IPS-NIHi11 (cell line): Measurements from ENCODE around the gene EEFSEC.
A peak's percentile ranks its signal among the peaks of the same experiment; 100 is the strongest.

Experiments used
- DNase-seq: peaks from one replicate; pipeline ENCODE4 v3.0.0; 2012; ENCODE audit warnings: mixed read lengths, low spot score

The EEFSEC gene

GRCh38 chr3:128395500-128396162 is 242.3 kb downstream of the EEFSEC start:
- DNase-seq: no peak

GRCh38 chr3:128397484-128397883 is 244.2 kb downstream of the EEFSEC start:
- DNase-seq: no peak

- peak; percentile 54 for DNase-seq
Measured at GRCh38 chr3:128398586-128398985, 245.3 kb downstream of the EEFSEC start.

- DNase-seq: no peak
Measured at GRCh38 chr3:128399221-128399915, 246.1 kb downstream of the EEFSEC start.

- peak; percentile 64 for DNase-seq
Measured at GRCh38 chr3:128400671-128401070, 247.4 kb downstream of the EEFSEC start.

GRCh38 chr3:128402319-128402718 is 249.0 kb downstream of the EEFSEC start:
- DNase-seq: no peak

GRCh38 chr3:128402998-128403397 is 249.7 kb downstream of the EEFSEC start:
- no peak for DNase-seq

- no peak for DNase-seq
Measured at GRCh38 chr3:128404276-128405068, 251.2 kb downstream of the EEFSEC start.

GRCh38 chr3:128405554-128406277 is 252.4 kb downstream of the EEFSEC start:
- no peak for DNase-seq

GRCh38 chr3:128407247-128407646 is 254.0 kb downstream of the EEFSEC start:
- no peak for DNase-seq

- no peak for DNase-seq
Measured at GRCh38 chr3:128408012-128408692, 254.9 kb downstream of the EEFSEC start.

- peak; percentile 56 for DNase-seq
Measured at GRCh38 chr3:128408693-128409623, 255.7 kb downstream of the EEFSEC start.

GRCh38 chr3:128409624-128410581 is 256.6 kb downstream of the EEFSEC start:
- no peak for DNase-seq

- DNase-seq: no peak
Measured at GRCh38 chr3:128410669-128411573, 257.6 kb downstream of the EEFSEC start.

GRCh38 chr3:128411574-128412064 is 258.3 kb downstream of the EEFSEC start:
- no peak for DNase-seq

GRCh38 chr3:128412180-128413002 is 259.1 kb downstream of the EEFSEC start:
- DNase-seq: no peak

- DNase-seq: peak; percentile 67
Measured at GRCh38 chr3:128413003-128413370, 259.7 kb downstream of the EEFSEC start.
